ENCODE results near the gene JDP2.

The JDP2 gene

GRCh38 chr14:75520852-75521251, 93.0 kb downstream of the JDP2 start:
- no peak for DNase-seq

- DNase-seq: no peak
These were observed 93.8 kb downstream of the JDP2 start for GRCh38 chr14:75521415-75522199.

- no peak for DNase-seq
These were observed 94.6 kb downstream of the JDP2 start, which contains the start of gene BATF for GRCh38 chr14:75522224-75522982. TSS of gene BATF (plus strand) at chr14:75522469. CDS start at chr14:75522683, 214 bp downstream.

DNA sequence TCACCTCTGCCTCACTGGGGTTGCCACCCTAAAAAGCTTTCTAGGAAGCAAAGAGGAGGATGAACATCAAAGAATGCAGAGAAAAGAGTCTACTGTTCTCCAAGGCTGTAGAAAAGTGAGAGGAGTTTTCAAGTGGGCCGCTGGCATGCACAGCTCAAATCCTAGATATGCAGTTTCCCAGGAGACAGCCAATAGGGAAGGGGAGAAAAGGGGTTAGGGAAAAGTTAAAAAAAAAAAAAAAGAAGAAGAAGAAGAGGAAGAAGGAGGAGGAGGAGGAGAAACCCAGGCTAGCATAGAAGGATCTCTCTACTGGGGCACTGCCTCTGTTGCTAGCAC, 95.1 kb downstream of the JDP2 start:
- no peak for DNase-seq
